Coronary artery (tissue), 2 donors: ENCODE results near the gene PTEN.

Source experiments
- DNase-seq: peaks from one replicate; pipeline ENCODE4 v3.0.0-alpha.2; 2017; ENCODE audit warnings: low spot score
- H3K27ac ChIP-seq, 2 donors: fragments of 200-600 bp; sonication (generic); one replicate each; pipeline ENCODE4 v1.5.1; 2016 to 2019
- H3K4me3 ChIP-seq: fragments of 200-600 bp; sonication (generic); 2 replicates; pipeline ENCODE4 v1.5.1; 2016; ENCODE audit warnings: mild to moderate bottlenecking, moderate library complexity
- TF ChIP-seq, protein P1 (sequence below): fragments of 200-600 bp; sonication (generic); IDR thresholded peaks from one replicate; pipeline ENCODE4 v1.5.1; 2019; ENCODE audit warnings: antibody characterized with exemption

Gene PTEN

DNA sequence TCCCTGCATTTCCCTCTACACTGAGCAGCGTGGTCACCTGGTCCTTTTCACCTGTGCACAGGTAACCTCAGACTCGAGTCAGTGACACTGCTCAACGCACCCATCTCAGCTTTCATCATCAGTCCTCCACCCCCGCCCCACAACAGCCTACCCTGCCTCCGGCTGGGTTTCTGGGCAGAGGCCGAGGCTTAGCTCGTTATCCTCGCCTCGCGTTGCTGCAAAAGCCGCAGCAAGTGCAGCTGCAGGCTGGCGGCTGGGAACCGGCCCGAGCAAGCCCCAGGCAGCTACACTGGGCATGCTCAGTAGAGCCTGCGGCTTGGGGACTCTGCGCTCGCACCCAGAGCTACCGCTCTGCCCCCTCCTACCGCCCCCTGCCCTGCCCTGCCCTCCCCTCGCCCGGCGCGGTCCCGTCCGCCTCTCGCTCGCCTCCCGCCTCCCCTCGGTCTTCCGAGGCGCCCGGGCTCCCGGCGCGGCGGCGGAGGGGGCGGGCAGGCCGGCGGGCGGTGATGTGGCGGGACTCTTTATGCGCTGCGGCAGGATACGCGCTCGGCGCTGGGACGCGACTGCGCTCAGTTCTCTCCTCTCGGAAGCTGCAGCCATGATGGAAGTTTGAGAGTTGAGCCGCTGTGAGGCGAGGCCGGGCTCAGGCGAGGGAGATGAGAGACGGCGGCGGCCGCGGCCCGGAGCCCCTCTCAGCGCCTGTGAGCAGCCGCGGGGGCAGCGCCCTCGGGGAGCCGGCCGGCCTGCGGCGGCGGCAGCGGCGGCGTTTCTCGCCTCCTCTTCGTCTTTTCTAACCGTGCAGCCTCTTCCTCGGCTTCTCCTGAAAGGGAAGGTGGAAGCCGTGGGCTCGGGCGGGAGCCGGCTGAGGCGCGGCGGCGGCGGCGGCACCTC lies at the start of gene PTEN, which contains the start of gene KLLN:
TSS of gene PTEN (plus strand) at position 573 of the 891 bp plus-strand sequence. CDS start 845 bp downstream, outside the sequence.
TSS of gene KLLN (minus strand) at position 481 of the 891 bp plus-strand sequence. CDS start 1,046 bp downstream, outside the sequence.
- Histone ChIP-seq H3K27ac (peak within 1 kb of the TSS; percentile 97 to 98), H3K4me3 (peak within 1 kb of the TSS; percentile 92)
- TF ChIP-seq, protein P1, sequence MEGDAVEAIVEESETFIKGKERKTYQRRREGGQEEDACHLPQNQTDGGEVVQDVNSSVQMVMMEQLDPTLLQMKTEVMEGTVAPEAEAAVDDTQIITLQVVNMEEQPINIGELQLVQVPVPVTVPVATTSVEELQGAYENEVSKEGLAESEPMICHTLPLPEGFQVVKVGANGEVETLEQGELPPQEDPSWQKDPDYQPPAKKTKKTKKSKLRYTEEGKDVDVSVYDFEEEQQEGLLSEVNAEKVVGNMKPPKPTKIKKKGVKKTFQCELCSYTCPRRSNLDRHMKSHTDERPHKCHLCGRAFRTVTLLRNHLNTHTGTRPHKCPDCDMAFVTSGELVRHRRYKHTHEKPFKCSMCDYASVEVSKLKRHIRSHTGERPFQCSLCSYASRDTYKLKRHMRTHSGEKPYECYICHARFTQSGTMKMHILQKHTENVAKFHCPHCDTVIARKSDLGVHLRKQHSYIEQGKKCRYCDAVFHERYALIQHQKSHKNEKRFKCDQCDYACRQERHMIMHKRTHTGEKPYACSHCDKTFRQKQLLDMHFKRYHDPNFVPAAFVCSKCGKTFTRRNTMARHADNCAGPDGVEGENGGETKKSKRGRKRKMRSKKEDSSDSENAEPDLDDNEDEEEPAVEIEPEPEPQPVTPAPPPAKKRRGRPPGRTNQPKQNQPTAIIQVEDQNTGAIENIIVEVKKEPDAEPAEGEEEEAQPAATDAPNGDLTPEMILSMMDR = no peak
- DNase-seq = peak; percentile 92

DNA sequence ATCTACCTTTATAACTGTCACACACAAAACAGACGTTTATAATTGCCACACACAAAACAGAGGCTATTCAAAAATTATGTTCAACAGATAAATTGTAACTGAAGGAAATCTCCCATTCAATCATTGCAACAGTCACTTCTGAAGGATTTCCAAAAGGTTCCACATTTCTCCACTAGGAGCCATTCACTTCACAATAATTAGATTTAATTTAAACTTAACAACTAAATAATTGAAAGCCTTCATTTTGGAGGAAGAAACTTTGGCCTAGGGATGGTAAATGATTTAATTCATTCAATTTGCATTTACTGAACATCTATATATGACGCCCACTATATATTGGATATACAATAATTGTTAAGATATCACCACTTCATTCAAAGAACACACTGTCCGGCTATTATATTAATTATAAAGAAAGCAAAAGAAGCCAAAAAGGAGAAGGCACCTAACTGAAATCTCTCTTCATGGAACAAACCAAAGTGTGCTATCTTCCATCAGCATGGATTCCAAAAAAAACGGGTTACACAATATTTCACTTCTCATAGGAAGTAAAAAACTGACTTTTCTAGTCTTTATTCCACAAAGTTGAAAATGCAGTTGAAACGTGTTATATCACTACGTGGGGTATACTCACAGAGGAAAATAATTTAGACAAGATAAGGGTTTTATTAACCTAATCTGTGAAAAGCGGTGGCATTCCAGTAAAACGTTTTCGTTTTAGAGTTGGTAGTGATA lies 47.1 kb upstream of the PTEN start:
- no peak for DNase-seq
- peak overlapping the region; percentile 85 for H3K4me3 ChIP-seq
- H3K27ac ChIP-seq = no peak overlapping the region
- TF ChIP-seq, protein P1 = no peak

DNA sequence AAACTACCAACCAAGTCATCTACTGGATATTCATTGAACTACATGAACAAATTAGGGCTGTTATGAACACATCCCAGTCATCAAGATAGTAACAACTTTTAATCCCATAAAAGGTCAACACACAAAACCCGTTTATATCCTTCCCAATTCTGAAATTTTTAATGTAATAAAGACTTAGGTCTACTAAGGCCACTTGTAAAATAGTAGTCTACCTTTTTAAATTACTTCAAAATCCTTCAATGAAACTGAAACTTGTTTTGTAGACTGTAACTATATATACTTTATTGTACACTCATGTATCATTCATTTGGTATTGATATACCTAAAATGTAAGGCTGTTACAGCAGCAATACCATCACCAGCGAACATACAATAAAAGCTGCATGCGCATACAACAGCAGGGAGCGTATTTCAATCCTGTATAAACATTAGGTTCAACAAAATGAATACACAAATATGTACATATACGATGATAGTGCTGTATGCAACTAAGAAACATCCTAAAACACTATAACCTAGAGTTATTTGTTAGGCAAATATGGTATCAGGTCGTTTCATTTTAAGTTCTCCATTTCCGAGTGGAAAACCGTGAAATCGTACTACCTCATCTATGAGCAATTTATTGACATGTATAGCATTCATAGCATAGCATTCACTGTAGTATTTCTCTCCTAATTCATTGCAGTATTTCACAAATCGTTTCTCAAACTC lies 46.4 kb upstream of the PTEN start:
- TF ChIP-seq, protein P1 = no peak
- DNase-seq = no peak
- peak overlapping the region in 1 of 2 donors; percentile 80 for H3K27ac ChIP-seq
- H3K4me3 ChIP-seq = peak overlapping the region; percentile 85

DNA sequence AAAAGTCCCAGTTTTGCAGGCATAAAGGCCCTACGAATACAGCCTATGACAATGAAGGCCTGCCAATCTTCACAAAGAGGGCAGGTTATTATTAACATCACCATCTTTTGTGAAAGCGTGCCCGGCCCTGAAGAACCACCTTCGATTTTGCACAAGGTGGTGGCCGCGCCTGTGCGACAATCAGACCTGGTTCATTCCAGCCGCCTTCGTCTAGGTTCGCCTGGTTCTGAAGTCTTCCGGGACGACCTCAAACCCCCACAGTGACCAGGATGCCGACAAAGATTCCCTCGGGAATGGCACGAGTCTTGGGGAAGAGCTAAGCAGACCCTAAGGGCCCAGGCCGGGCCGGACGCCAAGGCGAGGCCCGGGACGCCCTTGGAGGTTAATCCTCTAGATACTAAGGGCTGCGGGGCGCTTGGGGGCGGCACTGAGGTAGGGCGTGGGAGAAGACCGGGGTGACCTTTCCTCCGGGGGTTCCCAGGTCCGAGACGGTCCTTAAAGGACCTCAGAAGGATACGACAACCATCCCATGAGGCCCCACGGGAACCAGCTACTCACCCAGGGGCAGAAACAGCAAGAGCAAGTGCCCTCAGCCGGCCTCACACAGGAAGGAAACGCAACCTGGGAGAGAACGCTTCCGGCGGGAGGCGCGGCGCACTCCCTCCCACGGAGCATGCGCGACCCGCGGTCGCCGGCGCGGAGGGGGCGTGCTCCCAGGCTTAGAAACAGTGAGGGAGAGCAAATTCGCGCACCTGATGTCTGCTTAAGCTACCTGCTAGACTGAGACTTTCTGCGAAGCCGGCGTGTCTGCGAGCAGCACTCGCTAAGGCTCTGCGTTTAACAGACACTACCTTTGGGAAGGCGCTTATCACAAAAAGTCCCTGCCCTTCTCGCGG lies 45.6 kb upstream of the PTEN start, which contains the start of gene ATAD1:
TSS of gene ATAD1 (minus strand) at position 618 of the 896 bp plus-strand sequence. CDS start 3,627 bp downstream, outside the sequence.
- peak; percentile 84 for DNase-seq
- TF ChIP-seq, protein P1 = no peak
- Histone ChIP-seq H3K4me3 (peak within 1 kb of the TSS; percentile 85), H3K27ac (peak within 1 kb of the TSS; percentile 69 to 80)

DNA sequence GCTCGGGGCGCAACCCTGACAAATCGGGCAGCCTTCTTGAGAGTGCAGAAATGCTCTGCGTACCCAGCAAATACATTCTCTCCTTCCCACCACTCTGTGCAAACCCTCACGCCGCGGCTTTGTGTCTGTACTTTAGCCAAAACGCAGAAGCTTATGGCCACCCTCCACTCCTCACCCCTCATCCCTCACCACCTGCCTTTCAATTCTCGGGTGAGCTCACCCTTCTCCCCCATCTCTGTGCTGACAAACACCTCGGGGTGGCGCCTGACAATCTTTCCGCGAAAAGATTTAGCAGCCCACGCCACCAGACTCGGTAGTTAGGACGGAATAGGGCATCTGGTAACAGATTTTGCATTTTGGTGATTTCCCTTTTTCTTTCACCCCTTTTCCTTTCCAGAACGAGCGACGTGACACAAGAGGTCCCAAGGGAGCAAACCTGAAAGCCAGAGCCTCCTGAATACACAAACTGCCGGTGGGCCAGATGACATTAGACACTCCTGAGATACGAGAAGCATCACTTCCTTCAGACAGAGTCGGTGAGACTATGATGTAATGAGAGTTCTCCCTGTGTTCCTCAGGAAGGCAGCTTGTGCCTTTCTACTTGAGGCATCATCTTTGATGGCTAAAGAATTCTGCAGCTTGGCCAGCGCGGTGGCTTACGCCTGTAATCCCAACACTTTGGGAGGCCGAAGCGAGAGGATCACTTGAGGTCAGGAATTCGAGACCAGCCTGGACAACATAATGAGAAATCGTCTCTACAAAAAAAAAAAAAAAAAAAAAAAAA lies 44.7 kb upstream of the PTEN start:
- Histone ChIP-seq H3K4me3 (peak overlapping the region; percentile 85), H3K27ac (peak overlapping the region; percentile 69 to 80)
- no peak for DNase-seq
- TF ChIP-seq, protein P1 = no peak
